NCI-H526 treated with DMSO at 0.1 percent for 48 hours (cell line): ENCODE results near the gene MYH13.
A peak's percentile ranks its signal among the peaks of the same experiment; 100 is the strongest.
"Not testable (repeated sequence)": the region's sequence is repeated elsewhere in the genome, so short reads cannot be mapped to it uniquely, and the experiment has no call there.

Experiments used
- DNase-seq: peaks from one replicate; lab custom pipeline; 2025; lab: John Stamatoyannopoulos, UW

MYH13 gene

DNA sequence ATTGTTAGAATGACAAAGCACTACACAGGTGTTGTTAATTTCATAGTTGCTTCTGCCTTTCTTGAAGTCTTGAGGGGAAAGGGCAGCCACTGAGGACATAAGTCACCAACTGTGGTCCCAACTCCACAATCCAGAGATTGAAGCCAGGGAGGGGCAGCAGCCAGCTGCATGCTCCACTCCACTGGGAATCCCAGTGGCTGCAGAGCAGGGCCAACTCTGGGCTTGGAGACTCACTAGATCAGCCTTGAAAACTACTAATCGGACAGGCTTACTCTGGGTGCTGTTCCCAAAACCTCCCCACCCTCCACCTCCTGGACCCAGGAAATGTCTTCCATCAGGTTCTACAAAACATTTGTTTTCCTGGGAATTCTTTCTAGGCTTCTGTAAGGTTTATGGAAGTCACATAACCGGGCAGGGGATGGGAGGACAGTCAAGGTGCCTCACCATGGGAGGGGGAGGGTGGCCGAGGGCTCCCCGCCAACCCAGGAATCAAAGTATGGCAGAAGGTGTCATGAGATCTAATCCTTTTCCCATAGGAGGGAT is 68.0 kb downstream of the MYH13 start:
- no peak for DNase-seq

DNA sequence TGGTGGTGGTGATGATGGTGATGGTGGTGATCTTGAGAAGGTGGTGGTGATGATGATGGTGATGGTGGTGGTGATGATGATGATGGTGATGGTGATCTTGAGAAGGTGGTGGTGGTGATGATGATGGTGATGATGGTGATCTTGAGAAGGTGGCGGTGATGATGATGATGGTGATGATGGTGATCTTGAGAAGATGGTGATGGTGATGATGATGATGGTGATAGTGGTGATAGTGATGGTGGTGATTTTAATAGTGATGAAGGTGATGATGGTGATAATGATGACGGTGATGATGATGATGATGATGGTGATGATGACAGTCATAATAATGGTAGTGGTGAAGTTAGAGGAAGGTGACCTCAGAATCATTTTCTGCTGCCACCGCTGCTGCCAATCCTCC is 75.1 kb downstream of the MYH13 start:
- no peak for DNase-seq

DNA sequence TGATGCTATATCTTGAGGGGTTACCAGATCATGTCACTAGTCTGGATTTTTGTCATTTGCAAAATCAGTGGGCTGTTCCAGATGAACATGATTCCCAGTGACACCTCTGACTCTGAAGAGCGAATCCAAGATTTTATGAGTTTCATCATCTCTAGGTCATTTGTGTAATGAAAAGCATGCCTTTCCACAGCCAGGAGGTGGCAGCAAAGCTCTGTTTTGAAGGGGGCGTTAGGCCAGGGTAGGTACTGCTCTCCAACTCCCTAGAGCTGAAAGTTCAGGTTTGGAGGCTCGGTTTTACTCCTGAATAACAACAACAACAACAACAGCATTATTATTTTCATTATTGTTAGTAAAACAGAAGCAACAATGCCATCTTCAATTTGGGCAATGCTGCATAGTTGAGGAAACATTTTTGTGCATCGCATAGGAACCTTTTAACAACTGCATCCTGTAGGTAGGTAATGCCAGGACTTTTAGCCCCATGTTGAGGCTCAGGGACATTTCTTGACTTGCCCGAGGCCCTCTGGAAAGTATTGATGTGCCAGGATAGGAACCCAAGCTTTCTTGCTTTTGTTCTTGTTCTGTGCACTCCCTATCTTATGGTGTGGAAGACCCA is 77.0 kb downstream of the MYH13 start:
- DNase-seq: peak; percentile 21

DNA sequence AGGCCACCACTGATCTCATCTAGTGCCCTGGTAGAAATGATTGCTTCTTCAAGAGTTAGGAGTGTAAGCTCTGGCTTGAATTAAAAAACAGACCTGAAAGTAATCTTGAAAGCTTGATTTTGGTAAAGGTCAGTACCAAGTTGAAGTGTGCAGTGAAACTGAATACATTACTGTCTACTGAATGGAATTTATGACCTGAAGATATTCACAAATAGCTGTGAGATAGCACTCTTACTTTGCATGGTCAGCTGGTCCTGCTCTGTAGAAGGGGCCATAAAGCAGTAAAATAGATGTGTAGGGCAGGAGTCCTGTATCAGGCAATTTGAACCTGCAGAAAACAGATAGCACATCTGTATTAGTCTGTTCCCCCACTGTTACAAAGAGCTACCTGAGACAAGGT is 78.6 kb downstream of the MYH13 start:
- no peak for DNase-seq

DNA sequence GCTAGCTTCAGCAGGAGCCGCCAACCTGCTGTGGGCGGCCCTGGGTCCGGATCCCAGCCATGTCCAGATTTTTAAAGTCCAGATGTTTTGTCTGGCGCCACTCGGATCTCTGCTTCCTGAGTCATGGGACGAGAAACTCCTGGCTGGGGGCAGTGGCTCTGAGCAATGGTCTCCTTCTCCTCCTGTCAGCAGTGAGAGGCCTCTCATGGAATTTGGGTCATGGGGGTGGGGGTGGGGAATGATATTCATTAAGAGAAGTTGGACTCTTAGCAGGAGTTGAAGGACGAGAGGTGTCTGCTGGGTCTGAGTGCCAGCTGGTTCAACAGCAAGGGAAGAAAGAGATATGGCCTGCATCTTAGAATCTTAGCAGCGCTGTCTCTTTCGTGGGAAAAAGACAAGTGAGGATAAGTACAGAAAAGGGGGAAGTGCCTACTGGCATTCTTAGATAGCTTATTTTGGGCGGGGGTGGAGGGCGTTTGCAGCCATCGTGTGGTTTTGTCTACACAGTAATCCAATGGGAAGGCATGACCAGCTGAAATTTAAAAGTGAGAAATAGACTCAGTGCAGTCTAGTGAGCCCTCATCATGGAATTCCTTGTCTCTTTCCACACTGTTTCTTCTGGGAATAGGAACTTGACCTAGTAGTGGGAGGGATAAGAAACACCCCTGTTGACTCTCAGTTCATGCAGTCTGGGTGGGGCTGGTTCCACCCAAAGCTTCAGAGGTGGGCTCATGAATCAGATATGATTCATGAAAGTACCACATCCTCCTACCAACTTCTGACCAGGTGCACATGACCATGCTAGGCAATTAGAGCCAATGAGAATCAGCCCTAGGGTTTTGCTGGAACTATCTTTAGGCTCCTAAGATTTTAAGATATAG is 80.5 kb downstream of the MYH13 start:
- no peak for DNase-seq

DNA sequence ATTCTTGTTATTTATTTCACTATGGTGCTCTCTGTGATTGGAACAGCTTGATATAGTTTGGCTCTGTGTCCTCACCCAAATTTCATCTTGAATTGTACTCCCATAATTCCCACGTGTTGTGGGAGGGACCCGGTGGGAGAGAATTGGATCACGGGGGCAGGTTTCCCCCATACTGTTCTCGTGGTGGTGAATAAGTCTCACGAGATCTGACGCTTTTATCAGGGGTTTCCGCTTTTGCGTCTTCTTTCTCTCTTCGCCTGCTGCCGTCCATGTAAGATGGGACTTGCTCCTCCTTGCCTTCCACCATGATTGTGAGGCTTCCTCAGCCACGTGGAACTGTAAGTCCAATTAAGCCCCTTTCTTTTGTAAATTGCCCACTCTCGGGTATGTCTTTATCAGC is 81.2 kb downstream of the MYH13 start:
- not testable (repeated sequence) for DNase-seq

DNA sequence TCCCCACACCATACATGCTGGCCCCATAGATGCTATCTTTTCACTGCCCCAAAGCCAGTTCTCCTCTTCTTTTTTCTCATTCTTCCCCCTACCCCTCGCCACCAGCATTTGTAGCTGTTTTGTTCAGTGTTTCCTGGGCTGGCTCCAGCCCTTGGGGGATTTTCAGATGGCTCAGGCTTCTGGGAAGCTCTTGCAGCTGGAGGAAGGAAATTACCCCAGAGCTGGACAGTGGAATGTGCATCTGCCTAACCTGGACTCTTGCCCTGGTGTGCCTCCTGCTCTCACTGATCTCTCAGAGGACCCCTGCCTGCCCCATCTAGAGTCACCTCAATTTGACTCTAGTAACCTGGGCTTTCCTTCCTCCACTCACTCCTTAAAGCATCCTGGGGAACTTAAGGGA is 82.8 kb downstream of the MYH13 start:
- DNase-seq: no peak

DNA sequence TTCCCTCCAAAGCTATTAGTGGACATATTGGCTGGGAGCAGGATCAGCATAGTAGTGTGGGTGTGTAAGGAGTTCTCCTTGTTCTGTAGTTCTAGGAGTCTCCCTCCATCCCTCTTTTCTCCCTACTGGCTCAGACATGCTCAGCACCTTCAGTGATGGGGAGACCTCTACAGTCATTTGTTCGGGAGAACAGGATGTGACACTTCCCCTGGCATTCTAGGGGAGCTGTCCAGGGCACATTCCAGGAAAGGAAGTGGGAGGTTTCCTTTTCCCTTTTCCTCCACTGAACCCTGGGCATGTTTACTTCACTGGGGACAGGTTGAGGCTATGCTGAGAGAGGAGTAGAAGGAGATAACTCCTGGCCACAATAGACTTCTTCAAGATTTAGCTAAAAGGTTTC is 86.5 kb downstream of the MYH13 start:
- DNase-seq: no peak

DNA sequence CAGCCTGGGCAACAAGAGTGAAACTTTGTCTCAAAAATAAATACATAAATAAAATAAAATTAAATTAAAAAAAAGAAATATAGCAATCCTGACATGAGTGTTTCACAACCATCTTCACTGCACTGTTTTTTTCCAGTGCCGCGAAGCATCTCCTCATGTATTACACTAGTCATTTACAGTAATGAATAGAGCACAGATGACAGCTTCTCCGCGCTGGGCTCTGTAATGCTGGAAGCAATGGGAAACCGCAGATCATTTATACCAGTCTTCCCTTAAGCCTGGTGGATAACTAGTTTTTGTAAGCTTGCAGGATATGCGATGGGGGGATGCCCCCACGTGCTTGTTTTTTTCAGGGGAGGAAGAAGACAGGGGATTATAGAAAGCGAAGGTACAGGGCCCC is 86.9 kb downstream of the MYH13 start:
- no peak for DNase-seq

DNA sequence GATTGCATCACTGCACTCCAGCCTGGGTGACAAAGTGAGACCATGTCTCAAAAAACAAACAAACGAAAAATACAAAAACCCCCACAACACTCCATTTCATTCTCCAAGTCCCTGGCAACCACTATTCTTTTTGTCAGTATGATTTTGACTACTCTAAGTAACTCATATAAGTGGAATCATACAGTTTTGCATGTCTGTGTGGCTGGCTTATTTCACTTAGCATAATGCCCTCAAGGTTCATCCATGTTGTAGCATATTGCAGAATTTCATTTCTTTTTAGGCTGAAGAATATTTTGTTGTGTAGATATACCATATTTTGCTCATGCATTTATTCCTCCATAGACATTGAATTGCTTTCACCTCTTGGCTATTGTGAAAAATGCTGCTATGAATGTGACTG is 92.7 kb downstream of the MYH13 start:
- peak; percentile 52 for DNase-seq

DNA sequence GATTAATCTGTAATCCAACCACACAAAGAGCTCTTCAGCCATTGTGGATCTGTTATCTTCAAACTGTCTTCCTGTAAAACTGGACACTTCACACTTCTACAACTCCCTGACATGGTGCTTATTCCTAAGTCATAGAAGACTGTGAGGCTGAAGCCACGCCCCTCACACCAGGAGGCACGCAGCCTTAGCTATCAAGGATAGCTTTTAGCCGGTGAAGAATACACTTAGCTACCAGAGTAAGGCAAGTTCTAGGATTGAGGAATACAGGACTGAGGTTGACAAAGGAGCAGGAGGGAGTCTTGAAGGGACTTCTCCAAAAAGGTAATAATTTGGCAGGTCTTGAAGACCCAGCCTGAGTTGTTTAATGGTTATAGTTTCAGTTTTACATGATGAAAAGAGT is 94.6 kb downstream of the MYH13 start:
- no peak for DNase-seq

DNA sequence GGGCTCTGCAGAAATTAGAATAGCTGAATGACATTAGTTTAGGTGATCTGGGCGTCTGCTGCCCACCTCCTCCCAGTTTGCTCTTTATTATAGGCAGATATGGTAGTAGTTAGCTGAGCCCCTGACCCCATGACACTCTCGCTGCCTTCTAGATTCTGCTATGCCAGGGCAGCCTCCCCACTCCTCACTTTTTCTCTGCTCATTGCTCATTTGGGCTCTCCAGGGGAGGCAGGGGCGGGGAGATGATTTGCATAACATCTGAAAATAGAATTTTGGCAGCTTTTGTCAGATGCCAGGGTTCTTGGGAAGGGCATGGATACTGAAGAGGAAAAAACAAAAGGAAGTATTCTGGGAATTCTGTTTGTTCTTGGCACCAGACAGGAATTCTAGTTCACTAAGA is 96.4 kb downstream of the MYH13 start:
- no peak for DNase-seq

DNA sequence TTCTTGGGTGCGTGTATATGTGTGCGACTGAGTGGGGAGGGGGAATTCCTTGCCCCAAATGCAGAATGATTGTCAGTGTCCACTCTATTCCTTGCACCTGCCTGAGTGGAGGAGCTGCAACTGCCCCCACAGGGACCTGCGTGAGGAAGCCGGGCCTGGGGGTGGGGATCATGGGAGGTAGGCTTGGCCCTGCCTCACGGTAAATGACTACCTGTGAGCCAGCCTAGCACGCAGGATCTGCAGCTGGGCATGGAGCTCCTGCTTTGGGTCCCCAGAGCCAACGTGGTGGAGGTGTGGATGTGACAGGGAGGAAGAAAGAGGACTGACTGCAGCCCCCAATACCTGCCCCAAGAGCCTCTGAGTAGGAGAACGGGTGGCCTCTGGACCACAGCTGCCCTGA is 97.4 kb downstream of the MYH13 start:
- DNase-seq: no peak

DNA sequence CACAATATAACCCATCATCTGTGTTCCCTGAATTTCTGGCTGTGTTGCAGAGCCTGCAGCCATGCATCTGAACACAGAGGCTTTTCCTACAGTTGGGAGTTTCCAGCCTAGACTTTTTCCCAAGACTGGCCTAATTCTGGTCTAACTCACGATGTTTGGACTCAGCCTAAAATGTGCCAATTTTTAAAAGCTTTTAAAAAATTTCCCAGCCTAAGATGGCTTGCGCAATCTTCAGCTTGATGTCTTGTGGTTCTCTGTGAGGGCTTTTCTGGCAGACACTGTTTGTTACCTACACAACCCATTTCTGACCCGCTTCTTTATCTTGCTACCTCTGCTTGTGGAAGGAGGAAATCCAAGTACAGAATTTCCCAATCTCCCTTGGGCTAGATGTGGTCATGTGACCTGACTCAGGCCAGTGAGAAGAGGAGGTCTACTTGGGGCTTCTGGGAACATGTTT is 101.7 kb downstream of the MYH13 start:
- no peak for DNase-seq

DNA sequence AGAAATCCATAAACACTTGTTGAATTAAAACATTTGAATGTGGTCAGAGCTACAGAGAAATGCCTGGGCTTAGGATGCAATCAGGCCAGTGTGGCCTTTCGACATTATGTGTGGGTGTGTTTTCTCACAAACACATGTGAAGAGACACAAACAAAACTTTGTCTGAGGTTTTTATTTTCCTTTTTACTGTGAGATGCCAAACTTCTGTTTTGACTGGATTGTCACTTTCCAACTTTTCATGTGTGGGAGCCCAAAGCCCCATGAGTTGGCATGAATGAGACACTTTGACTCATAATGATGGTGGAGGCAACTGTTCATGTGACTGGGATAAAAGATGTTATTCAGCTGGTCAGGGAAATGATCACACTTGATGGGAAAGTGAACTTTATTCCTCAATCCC is 102.5 kb downstream of the MYH13 start:
- DNase-seq: no peak

DNA sequence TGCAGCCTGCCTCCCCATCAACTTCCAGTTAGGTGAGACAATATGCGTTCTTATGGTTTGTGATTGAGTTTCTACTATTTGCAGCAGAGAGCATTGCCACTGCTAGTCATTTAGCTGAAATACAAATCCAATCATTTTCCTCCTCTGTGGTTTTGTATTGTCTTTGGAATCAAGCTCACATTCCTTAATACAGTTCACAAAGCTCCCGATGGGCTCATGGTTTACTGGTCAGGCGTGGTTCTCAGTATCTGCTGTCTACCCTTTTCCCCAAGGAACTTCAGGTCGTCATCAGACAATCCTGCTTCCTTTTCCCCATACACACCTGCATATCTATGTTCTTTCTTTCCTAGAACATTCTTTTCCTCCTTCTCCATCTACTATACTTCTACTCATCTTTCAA is 104.8 kb downstream of the MYH13 start:
- no peak for DNase-seq

DNA sequence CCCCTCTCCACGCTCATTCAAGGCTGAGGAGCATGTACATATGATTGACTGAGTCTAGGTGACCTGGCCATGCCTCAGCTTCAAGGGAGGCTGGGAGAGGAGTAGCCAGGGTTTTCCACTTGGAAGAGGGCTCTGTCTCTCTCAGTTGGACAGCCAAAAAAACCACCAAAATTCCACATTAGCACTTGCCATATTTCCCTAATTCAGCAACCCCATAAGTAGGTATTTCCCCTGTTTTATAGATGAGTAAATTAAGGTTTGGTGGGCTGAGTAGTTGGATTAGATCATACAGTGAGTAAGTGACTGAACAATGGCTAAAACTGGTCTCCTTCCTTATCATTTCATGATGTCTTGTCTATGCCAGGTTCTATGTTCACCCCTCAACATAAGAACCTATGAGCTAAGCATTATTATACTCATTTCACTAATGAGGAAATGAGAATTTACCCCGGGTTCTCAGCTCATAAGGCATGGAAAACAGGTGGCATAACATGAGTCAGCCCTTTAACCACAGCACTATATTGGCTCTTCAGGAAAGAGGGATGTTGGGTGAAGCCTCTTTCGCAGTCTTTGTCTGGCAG is 106.4 kb downstream of the MYH13 start:
- DNase-seq: no peak

DNA sequence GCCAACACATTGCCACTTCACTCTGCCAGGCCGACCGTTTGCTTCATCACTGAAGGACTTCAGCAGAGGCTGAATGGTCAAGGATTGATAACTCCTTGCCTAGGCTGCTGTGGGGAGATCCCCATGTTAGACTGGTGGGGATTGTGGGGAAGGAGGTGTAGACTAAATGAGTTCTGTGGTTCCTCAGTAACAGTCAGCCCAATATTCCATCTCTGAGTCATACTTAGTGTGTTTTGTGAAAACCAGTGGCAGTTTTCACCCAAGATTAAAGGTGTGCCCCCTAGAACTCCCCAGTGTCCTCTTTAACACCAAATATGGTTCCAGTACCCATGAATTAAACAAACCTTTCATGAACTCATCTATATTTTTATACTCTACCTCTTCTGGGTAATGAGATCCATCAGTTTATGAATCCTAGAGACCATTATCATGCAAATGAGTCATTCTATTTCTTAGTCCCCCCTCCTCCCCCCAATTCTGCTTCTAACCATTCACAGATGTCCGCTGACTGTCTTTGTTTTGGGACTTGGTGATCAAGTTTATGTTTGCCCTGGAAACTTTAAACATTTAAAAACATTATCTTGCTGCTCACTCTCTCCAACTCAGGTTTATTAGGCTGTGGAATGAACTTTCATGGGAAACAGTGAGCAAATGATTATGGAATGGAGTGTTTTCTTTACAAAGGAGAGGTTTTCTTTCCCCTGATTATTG is 107.6 kb downstream of the MYH13 start:
- DNase-seq: no peak

DNA sequence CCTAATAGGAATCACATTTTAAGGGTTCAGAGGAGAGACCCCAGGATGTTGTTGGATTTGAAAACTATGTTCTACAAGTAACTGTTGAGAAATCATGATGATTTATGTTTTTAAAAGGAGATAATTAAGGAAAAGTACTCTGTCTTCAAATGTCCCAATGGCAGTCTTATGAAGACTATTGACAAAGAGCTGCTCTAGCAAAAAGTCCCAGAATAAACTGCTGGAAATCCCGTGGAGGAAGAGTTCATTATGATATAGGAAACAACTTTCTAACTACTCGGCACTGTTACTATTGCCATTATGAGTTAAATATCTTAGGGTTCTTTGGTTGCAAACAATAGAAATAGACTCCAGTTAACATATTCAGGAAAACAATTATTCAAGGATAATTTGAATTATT is 108.8 kb downstream of the MYH13 start:
- DNase-seq: no peak

DNA sequence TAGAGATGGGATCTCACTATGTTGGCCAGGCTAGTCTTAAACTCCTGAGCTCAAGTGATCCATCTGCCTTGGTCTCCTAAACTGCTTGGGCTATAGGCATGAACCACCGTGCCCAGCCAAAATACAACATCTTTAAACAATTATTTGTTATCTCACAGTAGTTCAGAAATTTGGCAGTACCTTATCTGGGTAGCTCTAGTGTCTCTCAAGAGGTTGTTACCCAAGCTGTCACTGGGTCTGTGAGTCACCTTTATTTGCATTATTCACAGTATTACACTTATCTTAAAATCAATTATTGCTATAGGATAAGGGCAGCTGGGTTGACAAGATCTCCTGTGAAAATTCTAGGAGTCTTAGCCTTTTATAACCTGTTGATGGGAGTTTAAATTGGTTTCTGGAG is 110.4 kb downstream of the MYH13 start:
- no peak for DNase-seq

DNA sequence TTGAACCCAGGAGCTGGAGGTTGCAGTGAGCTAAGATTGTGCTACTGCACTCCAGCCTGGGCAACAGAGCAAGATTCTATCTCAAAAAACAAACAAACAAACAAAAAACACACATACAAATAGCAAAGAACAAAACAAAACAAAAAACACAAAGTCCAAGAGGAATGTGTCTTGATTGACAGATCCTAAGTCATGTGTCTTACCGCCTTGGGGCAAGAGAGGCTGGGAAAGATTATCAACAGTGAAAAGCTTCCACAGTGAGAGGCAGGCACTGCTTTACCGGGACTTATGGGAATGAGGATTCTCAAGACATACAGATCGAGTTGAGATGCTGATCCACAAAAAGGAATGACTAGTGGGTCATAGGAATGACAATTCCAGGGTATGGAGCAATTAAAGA is 111.7 kb downstream of the MYH13 start:
- DNase-seq: no peak

DNA sequence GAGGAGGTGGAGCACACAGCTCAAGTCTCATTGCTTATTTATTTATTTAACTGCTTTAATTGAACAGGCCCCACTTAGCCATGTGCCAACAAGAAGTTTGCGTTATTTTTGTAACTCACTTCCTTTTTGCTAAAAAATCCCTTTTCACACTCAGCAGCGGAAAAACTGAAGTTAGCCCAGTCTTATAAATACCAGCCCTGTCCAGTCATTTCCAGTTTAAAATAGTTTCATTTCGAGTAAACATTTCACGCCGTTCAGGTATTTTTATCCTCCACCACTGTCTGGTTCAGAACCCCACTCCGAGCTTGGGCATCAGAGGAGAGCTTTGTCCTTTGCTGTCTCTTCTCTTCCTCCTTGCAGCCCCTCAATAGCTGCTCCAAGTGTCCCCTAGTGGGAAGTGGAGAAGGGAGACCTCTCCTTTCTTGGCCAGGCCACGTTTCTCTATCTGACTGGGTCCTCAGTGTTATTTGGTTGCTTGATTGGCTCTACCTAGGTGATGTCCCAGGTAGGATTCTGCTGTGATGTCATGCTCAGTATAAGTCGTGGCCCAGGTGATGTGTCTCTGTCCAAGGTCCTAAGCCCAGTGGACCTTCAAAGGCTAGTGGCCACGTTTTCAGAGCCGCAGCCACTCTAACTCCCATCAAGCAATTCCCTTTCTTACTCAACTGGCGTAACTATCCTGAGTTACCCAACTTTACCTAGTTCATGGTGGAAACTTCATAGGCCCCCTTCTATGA is 121.4 kb downstream of the MYH13 start:
- no peak for DNase-seq
